ENCODE measurements around the gene PTPRE.

The PTPRE gene

DNA sequence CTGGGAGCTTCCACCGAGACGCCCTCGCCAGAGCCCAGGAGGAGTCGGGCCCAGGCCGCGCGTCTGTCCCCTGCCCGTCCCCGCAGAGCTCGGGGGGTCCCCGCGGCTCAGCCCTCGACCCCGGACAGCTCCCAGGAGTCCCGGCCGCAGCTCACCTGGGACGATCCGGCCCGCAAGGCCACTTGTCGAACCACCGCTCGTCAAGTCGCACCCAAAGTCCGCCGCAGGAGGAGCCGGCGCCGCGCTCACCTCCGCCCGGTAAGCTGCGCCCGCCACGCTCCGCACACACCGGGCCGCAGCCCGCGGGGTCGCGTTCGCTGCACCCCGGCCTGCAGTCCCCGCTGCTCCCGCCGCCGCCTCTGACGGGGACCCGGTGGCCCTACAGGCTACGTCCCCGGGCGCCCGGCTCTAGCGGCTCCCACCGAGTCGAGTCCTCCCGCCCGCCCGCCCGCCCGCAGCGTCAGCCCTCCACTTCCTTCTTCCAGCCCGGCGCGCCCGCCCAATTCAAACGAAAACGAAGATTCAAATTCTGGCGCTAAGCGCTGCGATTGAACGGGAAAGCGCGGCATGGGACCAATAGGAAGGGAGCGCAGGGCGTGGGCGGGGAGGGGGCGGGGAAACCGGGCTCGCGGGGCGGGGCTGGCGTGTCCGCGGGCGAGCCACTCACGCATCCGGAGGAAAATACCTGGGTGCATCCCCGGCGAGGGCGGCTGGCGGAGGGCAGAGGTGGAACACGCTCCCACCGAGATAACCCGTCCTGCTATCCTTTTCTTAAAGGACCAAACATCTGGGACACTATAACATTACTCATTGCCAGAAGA is 219.3 kb downstream of the PTPRE start, which contains the start of gene MKI67:
MKI67 (minus strand) TSS at position 480 of the 821 bp plus-strand sequence. CDS start 756 bp downstream, outside the sequence.
- DNase-seq (ENCODE audit: low spot score): peak; percentile 75

DNA sequence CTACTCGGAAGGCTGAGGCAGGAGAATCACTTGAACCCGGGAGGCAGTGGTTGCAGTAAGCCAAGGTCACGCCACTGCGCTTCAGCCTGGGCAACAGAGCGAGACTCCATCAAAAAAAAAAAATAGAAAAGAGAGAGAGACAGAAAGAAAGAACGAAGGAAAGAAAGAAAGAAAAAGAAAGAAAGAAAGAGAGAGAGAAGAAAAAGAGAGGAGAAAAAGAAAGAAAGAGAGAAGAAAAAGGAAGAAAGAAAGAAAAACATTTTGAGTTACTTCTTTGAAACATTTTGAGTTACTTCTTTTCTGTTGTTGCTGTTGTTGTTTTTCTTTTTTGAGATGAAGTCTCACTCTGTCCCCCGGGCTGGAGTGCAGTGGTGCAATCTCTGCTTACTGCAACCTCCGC is 221.7 kb downstream of the PTPRE start:
- no peak for DNase-seq (ENCODE audit: low spot score)

- DNase-seq (ENCODE audit: low spot score): no peak
These were observed 223.1 kb downstream of the PTPRE start for GRCh38 chr10:128130051-128130450.
